ENCODE results near the gene SRSF10. TPM values are rescaled to one million over a fixed set of nuclear protein-coding genes. Genes with fewer than 3 reads are reported as not detected.

The SRSF10 gene
- total RNA-seq, 2 experiments from 2014 or later, result 223 to 228 TPM

- H3K27ac Mint-ChIP-seq, result no peak overlapping the region
- peaks cover 3% of the 10 kb centered on the region for H3K36me3 Mint-ChIP-seq (ENCODE audit: low read depth)
- ChIA-PET POLR2A (no interaction called here), CTCF (interaction anchor here (0.9 to 1.5 kb wide), 3 partner anchors 9 to 137 kb away, joined by 3 to 6 read pairs (median 5); no protein-coding TSS in a partner anchor)
- peaks cover 16% of the 10 kb centered on the region for H3K27me3 Mint-ChIP-seq (ENCODE audit: low read depth)
- H3K9me3 Mint-ChIP-seq (ENCODE audit: insufficient read depth), result peaks cover 13% of the 10 kb centered on the region
- H3K4me3 Mint-ChIP-seq, result no peak overlapping the region
- H3K4me1 Mint-ChIP-seq (ENCODE audit: low read depth), result no peaks in the 10 kb centered on the region
- ATAC-seq (no peak), DNase-seq (no peak)
Measured at GRCh38 chr1:23947366-23947765, 32.8 kb downstream of the SRSF10 start.

- ChIA-PET POLR2A (no interaction called here), CTCF (interaction anchor here (1.8 kb wide), 1 partner anchor 126 kb away, joined by 4 read pairs; no protein-coding TSS in a partner anchor)
- Mint-ChIP-seq H3K4me3 (no peak overlapping the region), H3K27me3 (ENCODE audit: low read depth) (peaks cover 10% of the 10 kb centered on the region), H3K9me3 (ENCODE audit: insufficient read depth) (no peaks in the 10 kb centered on the region), H3K4me1 (ENCODE audit: low read depth) (no peaks in the 10 kb centered on the region), H3K36me3 (ENCODE audit: low read depth) (no peaks in the 10 kb centered on the region), H3K27ac (no peak overlapping the region)
- ATAC-seq (no peak), DNase-seq (no peak)
Measured at GRCh38 chr1:23936481-23937176, 43.5 kb downstream of the SRSF10 start.

GRCh38 chr1:23931491-23931880 lies 48.6 kb downstream of the SRSF10 start:
- Mint-ChIP-seq H3K36me3 (ENCODE audit: low read depth) (no peaks in the 10 kb centered on the region), H3K4me1 (ENCODE audit: low read depth) (no peaks in the 10 kb centered on the region), H3K9me3 (ENCODE audit: insufficient read depth) (no peaks in the 10 kb centered on the region), H3K4me3 (no peak overlapping the region), H3K27ac (no peak overlapping the region), H3K27me3 (ENCODE audit: low read depth) (peaks cover 7% of the 10 kb centered on the region)
- POLR2A ChIA-PET, result no interaction called here
- CTCF ChIA-PET, result interaction anchor here (0.8 to 1.6 kb wide), 3 partner anchors 15 to 160 kb away, joined by 3 to 5 read pairs (median 4); no protein-coding TSS in a partner anchor
- ATAC-seq, result no peak
- no peak for DNase-seq

GRCh38 chr1:23930861-23931490 lies 49.2 kb downstream of the SRSF10 start:
- Mint-ChIP-seq H3K4me1 (ENCODE audit: low read depth) (no peaks in the 10 kb centered on the region), H3K36me3 (ENCODE audit: low read depth) (no peaks in the 10 kb centered on the region), H3K27ac (no peak overlapping the region), H3K27me3 (ENCODE audit: low read depth) (peaks cover 7% of the 10 kb centered on the region), H3K4me3 (no peak overlapping the region), H3K9me3 (ENCODE audit: insufficient read depth) (no peaks in the 10 kb centered on the region)
- no peak for ATAC-seq
- no peak for DNase-seq
- ChIA-PET POLR2A (no interaction called here), CTCF (interaction anchor here (0.8 to 1.6 kb wide), 3 partner anchors 14 to 159 kb away, joined by 3 to 5 read pairs (median 4); no protein-coding TSS in a partner anchor)

- ATAC-seq, result no peak
- H3K4me3 Mint-ChIP-seq, result no peak overlapping the region
- ChIA-PET POLR2A (interaction anchor here (0.7 kb wide), 1 partner anchor 185 kb away, joined by 3 read pairs; no protein-coding TSS in a partner anchor), CTCF (interaction anchor here (1.6 to 3.1 kb wide), 2 partner anchors 120 to 159 kb away, joined by 5 to 10 read pairs; no protein-coding TSS in a partner anchor)
- H3K27me3 Mint-ChIP-seq (ENCODE audit: low read depth), result peaks cover 7% of the 10 kb centered on the region
- H3K9me3 Mint-ChIP-seq (ENCODE audit: insufficient read depth), result no peaks in the 10 kb centered on the region
- no peak overlapping the region for H3K27ac Mint-ChIP-seq
- no peaks in the 10 kb centered on the region for H3K36me3 Mint-ChIP-seq (ENCODE audit: low read depth)
- no peaks in the 10 kb centered on the region for H3K4me1 Mint-ChIP-seq (ENCODE audit: low read depth)
- DNase-seq, result no peak
Measured at GRCh38 chr1:23930270-23930669, 49.9 kb downstream of the SRSF10 start.

- Mint-ChIP-seq H3K36me3 (ENCODE audit: low read depth) (no peaks in the 10 kb centered on the region), H3K27ac (no peak overlapping the region), H3K9me3 (ENCODE audit: insufficient read depth) (no peaks in the 10 kb centered on the region), H3K4me1 (ENCODE audit: low read depth) (no peaks in the 10 kb centered on the region), H3K27me3 (ENCODE audit: low read depth) (peaks cover 11% of the 10 kb centered on the region), H3K4me3 (no peak overlapping the region)
- POLR2A ChIA-PET, result no interaction called here
- ATAC-seq (no peak), DNase-seq (no peak)
- CTCF ChIA-PET, result interaction anchor here (0.7 to 3.1 kb wide), 4 partner anchors 12 to 157 kb away, joined by 3 to 10 read pairs (median 6); no protein-coding TSS in a partner anchor
Measured at GRCh38 chr1:23928789-23929188, 51.3 kb downstream of the SRSF10 start.

- POLR2A ChIA-PET, result no interaction called here
Measured at GRCh38 chr1:23927097-23927496, 53.0 kb downstream of the SRSF10 start.

GRCh38 chr1:23925279-23925678 lies 54.8 kb downstream of the SRSF10 start:
- H3K9me3 Mint-ChIP-seq (ENCODE audit: insufficient read depth), result no peaks in the 10 kb centered on the region
- H3K27ac Mint-ChIP-seq, result no peak overlapping the region
- H3K36me3 Mint-ChIP-seq (ENCODE audit: low read depth), result no peaks in the 10 kb centered on the region
- ATAC-seq (no peak), DNase-seq (no peak)
- H3K4me1 Mint-ChIP-seq (ENCODE audit: low read depth), result no peaks in the 10 kb centered on the region
- ChIA-PET POLR2A (interaction anchor here (0.7 kb wide), 1 partner anchor 442 kb away, joined by 3 read pairs; no protein-coding TSS in a partner anchor), CTCF (no interaction called here)
- H3K27me3 Mint-ChIP-seq (ENCODE audit: low read depth), result peaks cover 6% of the 10 kb centered on the region
- H3K4me3 Mint-ChIP-seq, result no peak overlapping the region

More at GRCh38 chr1:23927097-23927496, 53.0 kb downstream of the SRSF10 start:
- CTCF ChIA-PET, result no interaction called here
- Mint-ChIP-seq H3K4me1 (ENCODE audit: low read depth) (no peaks in the 10 kb centered on the region), H3K9me3 (ENCODE audit: insufficient read depth) (no peaks in the 10 kb centered on the region), H3K27ac (no peak overlapping the region), H3K4me3 (no peak overlapping the region), H3K36me3 (ENCODE audit: low read depth) (no peaks in the 10 kb centered on the region), H3K27me3 (ENCODE audit: low read depth) (peaks cover 8% of the 10 kb centered on the region)
- DNase-seq (no peak), ATAC-seq (no peak)

- Mint-ChIP-seq H3K4me1 (ENCODE audit: low read depth) (peaks cover 4% of the 10 kb centered on the region), H3K27ac (no peak overlapping the region), H3K27me3 (ENCODE audit: low read depth) (peaks cover 6% of the 10 kb centered on the region), H3K36me3 (ENCODE audit: low read depth) (no peaks in the 10 kb centered on the region), H3K4me3 (no peak overlapping the region), H3K9me3 (ENCODE audit: insufficient read depth) (no peaks in the 10 kb centered on the region)
- POLR2A ChIA-PET, result no interaction called here
- ATAC-seq (no peak), DNase-seq (no peak)
- CTCF ChIA-PET, result interaction anchor here (0.6 kb wide), 1 partner anchor 115 kb away, joined by 3 read pairs; no protein-coding TSS in a partner anchor
Measured at GRCh38 chr1:23924601-23925000, 55.5 kb downstream of the SRSF10 start.

- Mint-ChIP-seq H3K9me3 (ENCODE audit: insufficient read depth) (no peaks in the 10 kb centered on the region), H3K4me1 (ENCODE audit: low read depth) (peaks cover 4% of the 10 kb centered on the region), H3K27ac (no peak overlapping the region), H3K4me3 (no peak overlapping the region), H3K36me3 (ENCODE audit: low read depth) (no peaks in the 10 kb centered on the region), H3K27me3 (ENCODE audit: low read depth) (peaks cover 6% of the 10 kb centered on the region)
- ATAC-seq (no peak), DNase-seq (no peak)
- ChIA-PET CTCF (interaction anchor here (0.6 kb wide), 1 partner anchor 114 kb away, joined by 3 read pairs; no protein-coding TSS in a partner anchor), POLR2A (no interaction called here)
Measured at GRCh38 chr1:23923592-23924499, 56.3 kb downstream of the SRSF10 start.

GRCh38 chr1:23922321-23922943 lies 57.7 kb downstream of the SRSF10 start:
- CTCF ChIA-PET, result interaction anchor here (0.8 to 1.0 kb wide), 2 partner anchors 113 to 150 kb away, joined by 3 to 4 read pairs; no protein-coding TSS in a partner anchor
- DNase-seq (no peak), ATAC-seq (no peak)
- Mint-ChIP-seq H3K36me3 (ENCODE audit: low read depth) (no peaks in the 10 kb centered on the region), H3K27me3 (ENCODE audit: low read depth) (peaks cover 6% of the 10 kb centered on the region), H3K27ac (no peak overlapping the region), H3K4me3 (no peak overlapping the region), H3K9me3 (ENCODE audit: insufficient read depth) (no peaks in the 10 kb centered on the region), H3K4me1 (ENCODE audit: low read depth) (peaks cover 4% of the 10 kb centered on the region)
- POLR2A ChIA-PET, result no interaction called here

Measured in activated CD8-positive, alpha-beta T cell treated with anti-CD3 and anti-CD28 coated beads, Interleukin-2, amount 10 ng/mL, durations not matched to agents 7 days and 5 days (primary cell).